Measurements from ENCODE around the gene SLFN11.

The SLFN11 gene

DNA sequence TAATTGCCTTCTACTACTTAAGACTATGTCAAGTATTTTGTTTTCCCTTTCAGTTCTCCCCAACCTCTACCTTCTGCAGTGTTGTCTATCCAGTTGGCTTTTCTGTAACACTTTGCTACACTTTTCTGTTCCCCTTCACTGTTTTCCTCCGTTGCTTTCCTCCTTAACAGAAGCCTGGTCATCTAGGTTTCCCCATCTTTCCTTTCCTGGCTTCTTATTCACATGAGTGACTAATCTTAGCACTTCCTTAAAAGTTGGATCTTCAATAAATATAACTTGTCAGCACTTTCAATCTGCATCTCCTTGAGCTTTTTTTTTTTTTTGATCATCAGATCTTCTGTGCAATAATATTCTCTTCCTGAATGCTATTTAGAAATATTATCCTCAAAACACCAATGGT is 2.8 kb upstream of the SLFN11 start:
- in situ Hi-C loops (cut with HindIII; ENCODE audit: low sequenced_read_pairs): no loop called here
- DNase-seq (ENCODE audit: low read depth): no peak
- TF ChIP-seq, protein P1, sequence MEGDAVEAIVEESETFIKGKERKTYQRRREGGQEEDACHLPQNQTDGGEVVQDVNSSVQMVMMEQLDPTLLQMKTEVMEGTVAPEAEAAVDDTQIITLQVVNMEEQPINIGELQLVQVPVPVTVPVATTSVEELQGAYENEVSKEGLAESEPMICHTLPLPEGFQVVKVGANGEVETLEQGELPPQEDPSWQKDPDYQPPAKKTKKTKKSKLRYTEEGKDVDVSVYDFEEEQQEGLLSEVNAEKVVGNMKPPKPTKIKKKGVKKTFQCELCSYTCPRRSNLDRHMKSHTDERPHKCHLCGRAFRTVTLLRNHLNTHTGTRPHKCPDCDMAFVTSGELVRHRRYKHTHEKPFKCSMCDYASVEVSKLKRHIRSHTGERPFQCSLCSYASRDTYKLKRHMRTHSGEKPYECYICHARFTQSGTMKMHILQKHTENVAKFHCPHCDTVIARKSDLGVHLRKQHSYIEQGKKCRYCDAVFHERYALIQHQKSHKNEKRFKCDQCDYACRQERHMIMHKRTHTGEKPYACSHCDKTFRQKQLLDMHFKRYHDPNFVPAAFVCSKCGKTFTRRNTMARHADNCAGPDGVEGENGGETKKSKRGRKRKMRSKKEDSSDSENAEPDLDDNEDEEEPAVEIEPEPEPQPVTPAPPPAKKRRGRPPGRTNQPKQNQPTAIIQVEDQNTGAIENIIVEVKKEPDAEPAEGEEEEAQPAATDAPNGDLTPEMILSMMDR (IDR thresholded peaks at IDR 0.05; ENCODE audit: low read depth, low read length, missing control alignments): no peak
- no peak overlapping the region for H3K4me3 ChIP-seq (ENCODE audit: low read depth, low read length)

GRCh38 chr17:35374766-35375344 is 1.4 kb upstream of the SLFN11 start:
- TF ChIP-seq, protein P1 (IDR thresholded peaks at IDR 0.05; ENCODE audit: low read depth, low read length, missing control alignments): no peak
- H3K4me3 ChIP-seq (ENCODE audit: low read depth, low read length): peak overlapping the region; percentile 41
- in situ Hi-C loops (cut with HindIII; ENCODE audit: low sequenced_read_pairs): no loop called here
- no peak for DNase-seq (ENCODE audit: low read depth)

- in situ Hi-C loops (cut with HindIII; ENCODE audit: low sequenced_read_pairs): no loop called here
- no peak for DNase-seq (ENCODE audit: low read depth)
- H3K4me3 ChIP-seq (ENCODE audit: low read depth, low read length): peak overlapping the region; percentile 41
- TF ChIP-seq, protein P1 (IDR thresholded peaks at IDR 0.05; ENCODE audit: low read depth, low read length, missing control alignments): no peak
Measured at GRCh38 chr17:35373984-35374765, 754 bp upstream of the SLFN11 start.

GRCh38 chr17:35372846-35373533 is 431 bp downstream of the SLFN11 start:
- in situ Hi-C loops (cut with HindIII; ENCODE audit: low sequenced_read_pairs): no loop called here
- peak overlapping the region; percentile 41 for H3K4me3 ChIP-seq (ENCODE audit: low read depth, low read length)
- DNase-seq (ENCODE audit: low read depth): no peak
- TF ChIP-seq, protein P1 (IDR thresholded peaks at IDR 0.05; ENCODE audit: low read depth, low read length, missing control alignments): no peak

DNA sequence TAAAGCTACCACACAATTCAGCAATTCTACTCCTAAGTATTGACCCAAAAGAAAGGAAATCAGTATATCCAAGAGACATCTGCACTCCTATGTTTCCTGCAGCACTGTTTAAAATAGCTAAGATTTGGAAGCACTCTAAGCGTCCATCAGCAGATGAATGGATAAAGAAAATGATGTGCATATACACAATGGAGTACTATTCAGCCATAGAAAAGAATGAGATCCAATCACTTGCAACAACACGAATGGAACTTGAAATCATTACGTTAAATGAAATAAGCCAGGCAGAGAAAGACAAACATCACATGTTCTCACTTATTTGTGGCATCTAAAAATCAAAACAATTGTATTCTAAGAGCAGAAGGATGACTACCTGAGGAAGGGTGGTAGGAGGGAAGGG is 1.5 kb downstream of the SLFN11 start:
- TF ChIP-seq, protein P1 (IDR thresholded peaks at IDR 0.05; ENCODE audit: low read depth, low read length, missing control alignments): no peak
- no peak for DNase-seq (ENCODE audit: low read depth)
- in situ Hi-C loops (cut with HindIII; ENCODE audit: low sequenced_read_pairs): no loop called here
- no peak overlapping the region for H3K4me3 ChIP-seq (ENCODE audit: low read depth, low read length)

- in situ Hi-C loops (cut with HindIII; ENCODE audit: low sequenced_read_pairs): no loop called here
- TF ChIP-seq, protein P1 (IDR thresholded peaks at IDR 0.05; ENCODE audit: low read depth, low read length, missing control alignments): no peak
- no peak overlapping the region for H3K4me3 ChIP-seq (ENCODE audit: low read depth, low read length)
- no peak for DNase-seq (ENCODE audit: low read depth)
Measured at GRCh38 chr17:35368081-35368830, 5.2 kb downstream of the SLFN11 start.
